NB4 (cell line): ENCODE results near the gene CDC42BPA.

Source experiments
- DNase-seq: peaks from one replicate; pipeline ENCODE4 v3.0.0; 2010; ENCODE audit warnings: low read depth
- H3K4me3 ChIP-seq: one replicate; pipeline ENCODE4 v1.5.1; 2011; ENCODE audit warnings: mild to moderate bottlenecking, low read depth, low read length, moderate library complexity
- MYC ChIP-seq: IDR thresholded peaks from 2 replicates; pipeline ENCODE4 v1.6.1; 2011; ENCODE audit warnings: low read depth, low read length
- POLR2A ChIP-seq: IDR thresholded peaks from 2 replicates; pipeline ENCODE4 v1.6.1; 2011; ENCODE audit warnings: mild to moderate bottlenecking; ENCODE audit not compliant: insufficient read length; ENCODE audit errors: extremely low read depth
- TF ChIP-seq, protein P1 (sequence below): IDR thresholded peaks from one replicate; pipeline ENCODE4 v1.5.1; 2012; ENCODE audit warnings: low read depth, low read length
- TF ChIP-seq, protein P2 (sequence below): IDR thresholded peaks from 2 replicates; pipeline ENCODE4 v1.6.1; 2011; ENCODE audit warnings: low read depth, low read length

Gene CDC42BPA

DNA sequence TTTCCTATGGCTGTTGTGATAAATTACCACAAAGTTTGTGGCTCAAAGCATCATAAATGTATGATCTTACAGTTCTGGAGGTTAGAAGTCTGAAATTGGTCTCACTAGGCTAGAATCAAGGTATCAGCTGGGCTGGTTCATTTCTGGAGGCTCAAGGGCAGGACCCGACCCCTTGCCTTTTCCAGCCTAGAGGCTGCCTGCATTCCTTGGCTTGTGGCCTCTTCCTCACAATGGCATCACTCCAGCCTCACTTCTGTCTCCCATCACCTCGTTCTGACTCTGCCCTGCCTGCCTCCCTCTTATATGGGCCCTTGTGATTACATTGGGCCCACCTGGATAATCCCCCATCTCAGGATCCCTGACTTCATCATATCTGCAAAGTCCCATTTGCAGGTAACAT lies 370.2 kb downstream of the CDC42BPA start:
- no peak overlapping the region for H3K4me3 ChIP-seq
- DNase-seq = no peak
- no peak for TF ChIP-seq POLR2A
- TF ChIP-seq MYC = no peak
- TF ChIP-seq, protein P1, sequence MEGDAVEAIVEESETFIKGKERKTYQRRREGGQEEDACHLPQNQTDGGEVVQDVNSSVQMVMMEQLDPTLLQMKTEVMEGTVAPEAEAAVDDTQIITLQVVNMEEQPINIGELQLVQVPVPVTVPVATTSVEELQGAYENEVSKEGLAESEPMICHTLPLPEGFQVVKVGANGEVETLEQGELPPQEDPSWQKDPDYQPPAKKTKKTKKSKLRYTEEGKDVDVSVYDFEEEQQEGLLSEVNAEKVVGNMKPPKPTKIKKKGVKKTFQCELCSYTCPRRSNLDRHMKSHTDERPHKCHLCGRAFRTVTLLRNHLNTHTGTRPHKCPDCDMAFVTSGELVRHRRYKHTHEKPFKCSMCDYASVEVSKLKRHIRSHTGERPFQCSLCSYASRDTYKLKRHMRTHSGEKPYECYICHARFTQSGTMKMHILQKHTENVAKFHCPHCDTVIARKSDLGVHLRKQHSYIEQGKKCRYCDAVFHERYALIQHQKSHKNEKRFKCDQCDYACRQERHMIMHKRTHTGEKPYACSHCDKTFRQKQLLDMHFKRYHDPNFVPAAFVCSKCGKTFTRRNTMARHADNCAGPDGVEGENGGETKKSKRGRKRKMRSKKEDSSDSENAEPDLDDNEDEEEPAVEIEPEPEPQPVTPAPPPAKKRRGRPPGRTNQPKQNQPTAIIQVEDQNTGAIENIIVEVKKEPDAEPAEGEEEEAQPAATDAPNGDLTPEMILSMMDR = no peak
- TF ChIP-seq, protein P2, sequence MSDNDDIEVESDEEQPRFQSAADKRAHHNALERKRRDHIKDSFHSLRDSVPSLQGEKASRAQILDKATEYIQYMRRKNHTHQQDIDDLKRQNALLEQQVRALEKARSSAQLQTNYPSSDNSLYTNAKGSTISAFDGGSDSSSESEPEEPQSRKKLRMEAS = no peak

DNA sequence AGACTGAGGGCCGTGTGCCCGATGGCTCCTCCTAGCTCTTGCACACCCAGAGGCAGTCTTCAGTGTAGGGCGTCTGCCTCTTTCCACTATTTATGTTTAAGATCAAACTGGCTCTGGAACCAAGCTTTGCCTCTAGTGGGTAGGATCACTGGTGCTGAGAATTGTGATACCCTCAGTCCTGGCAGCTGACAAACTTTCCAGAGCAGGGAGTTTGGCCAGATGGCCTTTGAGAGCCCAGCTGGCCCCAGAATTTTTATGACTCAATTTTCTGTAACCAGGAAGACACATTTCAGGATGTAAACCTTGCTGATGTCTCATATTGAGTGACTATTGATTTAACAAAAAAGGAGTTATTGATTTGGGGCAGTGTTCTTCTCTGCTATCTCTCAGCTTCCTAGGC lies 371.5 kb downstream of the CDC42BPA start:
- no peak overlapping the region for H3K4me3 ChIP-seq
- TF ChIP-seq MYC = no peak
- TF ChIP-seq, protein P2 = no peak
- no peak for TF ChIP-seq POLR2A
- TF ChIP-seq, protein P1 = no peak
- no peak for DNase-seq

DNA sequence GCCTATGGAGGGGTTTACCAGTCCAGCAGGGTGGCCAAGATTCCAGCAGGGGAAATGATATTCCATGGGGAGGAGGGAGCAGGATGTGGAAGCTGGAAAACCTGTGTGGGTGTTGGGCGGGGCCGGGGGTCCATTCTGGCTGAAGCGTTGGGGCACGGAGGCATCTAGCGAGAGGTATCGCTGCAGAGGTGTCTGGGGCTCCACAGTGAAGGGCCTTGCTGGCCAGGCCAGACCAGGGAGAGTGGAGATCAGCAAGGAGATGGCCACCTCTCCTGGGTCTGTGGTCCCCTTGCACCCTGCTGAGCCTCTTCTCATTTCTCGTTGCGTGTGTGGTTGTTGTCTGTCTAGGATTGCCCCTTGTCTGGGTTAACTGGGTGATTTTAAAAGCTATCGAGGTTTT lies 372.0 kb downstream of the CDC42BPA start:
- DNase-seq = no peak
- H3K4me3 ChIP-seq = no peak overlapping the region
- no peak for TF ChIP-seq MYC
- TF ChIP-seq, protein P2 = no peak
- no peak for TF ChIP-seq POLR2A
- TF ChIP-seq, protein P1 = no peak

DNA sequence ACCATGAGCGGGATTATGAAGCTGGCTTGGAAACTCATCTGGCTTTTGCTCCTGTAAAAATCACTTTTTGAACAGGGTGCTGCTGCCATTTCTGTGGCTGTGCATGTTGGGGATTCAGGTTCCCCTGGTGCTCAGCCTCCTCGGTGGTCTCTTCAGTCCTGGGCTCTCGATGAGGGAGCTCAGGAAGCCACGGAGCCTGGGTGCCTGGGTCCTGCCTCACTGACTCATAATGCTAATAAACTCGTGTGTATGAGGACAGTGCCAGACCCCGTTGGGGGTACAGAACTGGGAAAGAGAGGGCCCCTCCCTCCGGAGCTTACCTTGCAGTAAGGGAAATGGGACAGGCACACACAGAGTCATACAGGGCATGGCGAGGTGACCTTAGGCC lies 372.4 kb downstream of the CDC42BPA start:
- TF ChIP-seq, protein P1 = no peak
- TF ChIP-seq POLR2A (no peak), MYC (no peak)
- TF ChIP-seq, protein P2 = no peak
- no peak for DNase-seq
- no peak overlapping the region for H3K4me3 ChIP-seq

DNA sequence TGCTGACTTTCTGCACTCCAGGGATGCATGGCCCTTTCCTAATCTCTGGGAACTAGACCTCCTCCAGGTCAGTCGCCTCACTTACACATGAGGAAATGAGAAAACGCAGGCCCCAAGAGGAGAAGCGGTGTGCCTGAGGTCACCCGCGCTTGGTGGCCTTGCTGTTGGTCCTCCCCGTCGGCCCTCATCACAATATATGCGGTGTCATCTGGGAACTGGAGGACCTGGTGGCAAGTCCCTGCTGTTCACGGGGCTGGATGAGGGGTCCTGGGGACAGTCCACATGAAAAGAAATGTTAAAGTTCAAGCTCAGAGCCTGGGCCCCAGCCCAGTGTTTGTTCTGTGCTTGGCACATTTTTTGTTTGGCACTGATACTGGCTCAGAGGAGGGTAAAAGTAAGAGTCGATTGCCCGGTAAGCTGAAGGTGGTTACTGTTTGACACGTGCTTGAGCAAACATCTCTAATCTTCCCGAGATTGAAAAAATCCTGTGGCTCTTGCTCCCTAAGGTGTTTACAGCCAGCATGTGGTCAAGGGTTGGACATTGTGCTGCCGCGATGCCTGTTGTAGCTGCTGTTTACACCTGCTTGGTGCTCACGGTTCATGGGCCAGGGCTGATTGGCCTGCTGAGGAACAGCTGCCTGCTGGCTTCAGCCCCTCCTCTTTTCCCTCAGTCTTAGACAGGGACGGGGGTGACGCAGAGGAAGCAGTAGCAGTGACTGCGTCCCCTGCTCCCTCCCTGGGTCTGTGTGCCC lies 373.0 kb downstream of the CDC42BPA start:
- TF ChIP-seq, protein P2 = no peak
- no peak for TF ChIP-seq POLR2A
- TF ChIP-seq, protein P1 = no peak
- no peak for TF ChIP-seq MYC
- DNase-seq = no peak
- H3K4me3 ChIP-seq = no peak overlapping the region
